ENCODE results near the gene ZNF493.

ZNF493 gene

DNA sequence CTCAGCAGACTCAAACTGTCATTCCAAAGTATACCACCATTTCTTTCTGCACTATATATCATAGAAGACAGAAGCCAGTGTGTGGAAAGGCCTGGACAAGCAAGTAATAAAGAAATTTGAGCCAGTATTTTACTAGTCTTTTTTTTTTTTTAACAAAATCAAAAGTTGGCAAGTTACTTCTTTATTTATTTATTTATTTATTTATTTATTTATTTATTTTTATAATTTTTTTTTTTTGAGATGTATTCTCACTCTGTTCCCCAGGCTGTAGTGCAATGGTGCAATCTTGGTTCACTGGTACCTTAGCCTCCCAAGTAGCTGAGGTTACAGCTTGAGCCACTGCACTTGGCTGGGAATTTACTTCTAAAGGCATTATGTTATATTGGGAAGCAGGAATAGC, 25.3 kb downstream of the ZNF493 start:
- H3K4me3 ChIP-seq (ENCODE audit: low read depth, low read length) = no peak overlapping the region
- TF ChIP-seq, protein P1, sequence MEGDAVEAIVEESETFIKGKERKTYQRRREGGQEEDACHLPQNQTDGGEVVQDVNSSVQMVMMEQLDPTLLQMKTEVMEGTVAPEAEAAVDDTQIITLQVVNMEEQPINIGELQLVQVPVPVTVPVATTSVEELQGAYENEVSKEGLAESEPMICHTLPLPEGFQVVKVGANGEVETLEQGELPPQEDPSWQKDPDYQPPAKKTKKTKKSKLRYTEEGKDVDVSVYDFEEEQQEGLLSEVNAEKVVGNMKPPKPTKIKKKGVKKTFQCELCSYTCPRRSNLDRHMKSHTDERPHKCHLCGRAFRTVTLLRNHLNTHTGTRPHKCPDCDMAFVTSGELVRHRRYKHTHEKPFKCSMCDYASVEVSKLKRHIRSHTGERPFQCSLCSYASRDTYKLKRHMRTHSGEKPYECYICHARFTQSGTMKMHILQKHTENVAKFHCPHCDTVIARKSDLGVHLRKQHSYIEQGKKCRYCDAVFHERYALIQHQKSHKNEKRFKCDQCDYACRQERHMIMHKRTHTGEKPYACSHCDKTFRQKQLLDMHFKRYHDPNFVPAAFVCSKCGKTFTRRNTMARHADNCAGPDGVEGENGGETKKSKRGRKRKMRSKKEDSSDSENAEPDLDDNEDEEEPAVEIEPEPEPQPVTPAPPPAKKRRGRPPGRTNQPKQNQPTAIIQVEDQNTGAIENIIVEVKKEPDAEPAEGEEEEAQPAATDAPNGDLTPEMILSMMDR (IDR thresholded peaks at IDR 0.05) = no peak
- no peak overlapping the region for H2AFZ ChIP-seq
- H3K27ac ChIP-seq = no peak overlapping the region
- H3K9me3 ChIP-seq (ENCODE audit: control insufficient read depth, low read length) = peaks cover 24% of the 10 kb centered on the region
- peaks cover 14% of the 10 kb centered on the region for H3K36me3 ChIP-seq (ENCODE audit: control insufficient read depth, insufficient read depth, low read length)
- H3K4me2 ChIP-seq (ENCODE audit: low read length) = no peak overlapping the region
- no peak overlapping the region for H3K9ac ChIP-seq
- H3K4me1 ChIP-seq = no peaks in the 10 kb centered on the region
- H3K79me2 ChIP-seq = no peaks in the 10 kb centered on the region
- H3K27me3 ChIP-seq (ENCODE audit: control insufficient read depth, insufficient read depth, low read length) = no peaks in the 10 kb centered on the region

DNA sequence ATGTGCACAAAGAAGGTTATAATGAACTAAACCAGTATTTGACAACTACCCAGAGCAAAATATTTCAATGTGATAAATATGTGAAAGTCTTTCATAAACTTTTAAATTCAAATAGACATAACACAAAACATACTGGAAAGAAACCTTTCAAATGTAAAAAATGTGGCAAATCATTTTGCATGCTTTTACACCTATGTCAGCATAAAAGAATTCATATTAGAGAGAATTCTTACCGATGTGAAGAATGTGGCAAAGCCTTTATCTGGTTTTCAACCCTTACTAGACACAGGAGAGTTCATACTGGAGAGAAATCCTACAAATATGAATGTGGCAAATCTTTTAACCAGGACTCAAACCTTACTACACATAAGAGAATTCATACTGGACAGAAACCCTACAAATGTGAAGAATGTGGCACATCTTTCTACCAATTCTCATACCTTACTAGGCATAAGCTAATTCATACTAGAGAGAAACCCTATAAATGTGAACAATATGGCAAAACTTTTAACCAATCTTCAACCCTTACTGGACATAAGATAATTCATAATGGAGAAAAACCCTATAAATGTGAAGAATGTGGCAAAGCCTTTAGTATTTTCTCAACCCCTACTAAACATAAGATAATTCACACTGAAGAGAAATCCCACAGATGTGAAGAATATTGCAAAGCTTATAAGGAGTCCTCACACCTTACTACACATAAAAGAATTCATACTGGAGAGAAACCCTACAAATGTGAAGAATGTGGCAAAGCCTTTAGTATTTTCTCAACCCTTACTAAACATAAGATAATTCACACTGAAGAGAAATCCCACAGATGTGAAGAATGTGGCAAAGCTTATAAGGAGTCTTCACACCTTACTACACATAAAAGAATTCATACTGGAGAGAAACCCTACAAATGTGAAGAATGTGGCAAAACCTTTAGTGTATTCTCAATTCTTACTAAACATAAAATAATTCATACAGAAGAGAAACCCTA, 26.4 kb downstream of the ZNF493 start:
- H3K9ac ChIP-seq = no peak overlapping the region
- peaks cover 14% of the 10 kb centered on the region for H3K36me3 ChIP-seq (ENCODE audit: control insufficient read depth, insufficient read depth, low read length)
- H3K4me1 ChIP-seq = no peaks in the 10 kb centered on the region
- H3K27me3 ChIP-seq (ENCODE audit: control insufficient read depth, insufficient read depth, low read length) = no peaks in the 10 kb centered on the region
- H3K79me2 ChIP-seq = no peaks in the 10 kb centered on the region
- H3K4me2 ChIP-seq (ENCODE audit: low read length) = no peak overlapping the region
- H2AFZ ChIP-seq = no peak overlapping the region
- TF ChIP-seq, protein P1 (IDR thresholded peaks at IDR 0.05) = no peak
- peaks cover 24% of the 10 kb centered on the region for H3K9me3 ChIP-seq (ENCODE audit: control insufficient read depth, low read length)
- no peak overlapping the region for H3K27ac ChIP-seq
- H3K4me3 ChIP-seq (ENCODE audit: low read depth, low read length) = no peak overlapping the region

DNA sequence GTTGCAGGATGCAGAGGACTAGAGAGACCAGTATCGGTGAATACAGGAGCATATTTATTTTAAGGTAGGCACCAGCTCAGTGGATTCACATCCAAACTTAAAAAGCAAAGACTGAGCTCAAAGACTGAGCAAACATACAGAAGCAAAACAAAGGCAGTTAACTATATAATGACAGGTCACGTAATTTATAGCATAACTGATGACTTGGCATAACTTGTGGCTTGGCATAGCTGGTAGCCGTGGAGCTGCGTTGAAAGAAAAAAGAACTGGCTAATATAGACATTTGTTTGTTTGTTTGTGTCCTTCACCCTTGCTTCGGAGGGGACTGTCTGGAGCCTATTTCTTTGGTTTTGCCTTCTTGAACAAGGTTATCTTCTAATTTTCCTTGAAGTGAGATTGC, 33.7 kb downstream of the ZNF493 start:
- no peak overlapping the region for H2AFZ ChIP-seq
- no peaks in the 10 kb centered on the region for H3K36me3 ChIP-seq (ENCODE audit: control insufficient read depth, insufficient read depth, low read length)
- no peak overlapping the region for H3K9ac ChIP-seq
- no peaks in the 10 kb centered on the region for H3K79me2 ChIP-seq
- no peak overlapping the region for H3K4me2 ChIP-seq (ENCODE audit: low read length)
- H3K4me1 ChIP-seq = no peaks in the 10 kb centered on the region
- no peak overlapping the region for H3K27ac ChIP-seq
- TF ChIP-seq, protein P1 (IDR thresholded peaks at IDR 0.05) = no peak
- H3K27me3 ChIP-seq (ENCODE audit: control insufficient read depth, insufficient read depth, low read length) = no peaks in the 10 kb centered on the region
- H3K9me3 ChIP-seq (ENCODE audit: control insufficient read depth, low read length) = no peaks in the 10 kb centered on the region
- H3K4me3 ChIP-seq (ENCODE audit: low read depth, low read length) = no peak overlapping the region

DNA sequence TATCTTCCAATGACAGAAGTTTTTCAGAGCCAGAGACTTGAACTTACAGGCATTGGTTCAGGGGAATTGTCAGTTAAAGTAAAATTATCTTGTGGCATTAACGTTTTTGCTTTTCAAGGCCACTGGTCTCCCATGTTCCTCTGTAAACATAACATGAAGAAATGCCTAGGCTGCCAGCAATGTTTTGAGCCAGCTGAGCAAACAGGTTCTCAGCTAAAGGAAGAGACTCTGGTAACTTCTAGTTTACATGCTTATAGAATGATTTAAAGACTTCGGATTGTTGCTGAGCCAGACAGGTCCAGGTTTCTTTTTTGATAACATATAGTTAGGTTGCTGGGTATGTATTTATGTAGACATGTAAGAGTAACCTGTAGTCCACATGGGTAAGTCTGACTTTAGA, 35.7 kb downstream of the ZNF493 start:
- Histone ChIP-seq H3K27ac (no peak overlapping the region), H3K79me2 (no peaks in the 10 kb centered on the region), H3K9me3 (ENCODE audit: control insufficient read depth, low read length) (no peaks in the 10 kb centered on the region), H3K4me2 (ENCODE audit: low read length) (no peak overlapping the region), H3K36me3 (ENCODE audit: control insufficient read depth, insufficient read depth, low read length) (no peaks in the 10 kb centered on the region), H3K4me3 (ENCODE audit: low read depth, low read length) (no peak overlapping the region), H3K27me3 (ENCODE audit: control insufficient read depth, insufficient read depth, low read length) (no peaks in the 10 kb centered on the region), H2AFZ (no peak overlapping the region), H3K4me1 (no peaks in the 10 kb centered on the region), H3K9ac (no peak overlapping the region)
- TF ChIP-seq, protein P1 (IDR thresholded peaks at IDR 0.05) = no peak

Measured in parathyroid adenoma (tissue), 2 donors.